GM12891 (cell line): ENCODE results near the gene SYNPO2.

Source experiments
- PAX5 ChIP-seq: IDR thresholded peaks from 2 replicates; pipeline ENCODE4 v1.6.1; 2011; ENCODE audit warnings: low read length, moderate library complexity, mild to moderate bottlenecking; ENCODE audit not compliant: insufficient read depth, severe bottlenecking
- POLR2A ChIP-seq: IDR thresholded peaks from 2 replicates; pipeline ENCODE4 v1.6.1; 2011; ENCODE audit warnings: low read depth, low read length, control low read depth
- POLR2AphosphoS5 ChIP-seq: IDR thresholded peaks from 2 replicates; pipeline ENCODE4 v1.6.1; 2011; ENCODE audit warnings: low read depth, low read length, control low read depth
- POU2F2 ChIP-seq: IDR thresholded peaks from 2 replicates; pipeline ENCODE4 v1.6.1; 2011; ENCODE audit warnings: low read depth, mild to moderate bottlenecking, control low read depth, low read length, moderate library complexity
- SPI1 ChIP-seq: IDR thresholded peaks from 2 replicates; pipeline ENCODE4 v1.6.1; 2011; ENCODE audit warnings: low read depth, low read length, control low read depth
- TAF1 ChIP-seq: IDR thresholded peaks from 2 replicates; pipeline ENCODE4 v1.6.1; 2011; ENCODE audit warnings: low read depth, low read length, control low read depth

DNA sequence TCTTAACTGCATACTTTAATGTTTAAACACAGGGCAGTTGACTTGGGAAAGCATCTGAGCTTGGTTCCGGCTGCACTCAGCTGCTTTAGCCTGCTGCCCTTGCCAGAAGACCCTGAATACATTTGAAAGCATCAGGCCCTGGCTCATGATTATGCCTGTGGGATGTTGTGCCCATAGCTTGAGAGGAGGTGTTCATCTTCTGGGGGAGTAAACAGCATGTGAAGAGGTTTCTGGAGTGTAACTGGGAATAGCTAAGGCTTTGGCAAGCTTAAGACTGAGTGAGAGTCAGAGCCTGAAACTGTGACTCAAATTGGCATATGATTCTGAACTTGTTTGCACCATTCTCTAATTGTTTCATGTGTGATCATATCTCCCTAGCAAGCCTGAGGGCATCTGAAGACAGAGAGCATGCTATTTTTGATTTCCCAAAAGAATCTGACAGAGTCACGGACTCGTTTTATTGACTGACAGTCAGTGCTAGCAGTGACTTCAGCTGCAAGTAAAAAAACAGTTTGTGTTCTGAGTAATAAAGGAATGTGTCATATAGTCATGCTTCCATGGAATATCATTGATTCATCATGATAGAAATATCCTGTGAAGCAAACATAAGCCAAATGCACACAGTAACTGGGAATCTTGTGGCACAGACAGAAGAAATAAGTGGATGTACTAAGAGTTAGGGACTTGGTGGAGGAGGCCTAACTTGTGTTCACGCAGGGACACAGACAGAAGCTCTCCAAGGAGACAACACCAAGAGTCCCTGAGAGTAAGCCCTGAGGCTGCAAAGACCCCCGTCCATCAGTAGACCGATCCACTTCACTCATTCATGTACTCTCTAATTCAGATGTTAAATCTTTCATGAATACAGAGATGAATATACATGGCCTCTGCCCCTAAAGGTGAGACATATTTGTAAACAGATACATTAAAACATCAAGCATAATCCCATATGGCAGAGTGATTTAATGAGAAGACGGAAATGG, 100.7 kb downstream of the SYNPO2 start:
- TF ChIP-seq POLR2AphosphoS5 = no peak
- TF ChIP-seq POLR2A = no peak
- TF ChIP-seq TAF1 = no peak
- no peak for TF ChIP-seq POU2F2
- TF ChIP-seq SPI1 = no peak
- no peak for TF ChIP-seq PAX5
